Left renal pelvis (tissue), 4 donors: ENCODE data around the gene SYT1. TPM values are rescaled to one million over a fixed set of nuclear protein-coding genes. Genes with fewer than 3 reads are reported as not detected.

Experiments
- DNase-seq, 4 donors: peaks; one replicate each; pipeline ENCODE4 v3.0.0-alpha.2; 2013; ENCODE audit warnings: low read depth in 4 of 4, low spot score in 3 of 4
- polyA plus RNA-seq, 4 donors: library from polyadenylated mRNA; unstranded; fragments of 120-200 nt; gene quantifications; one replicate each; pipeline ENCODE4 v1.2.1, GENCODE V29; 2013; ENCODE audit not compliant: insufficient read length in 4 of 4

Gene SYT1
- polyA plus RNA-seq, 4 donors = 18.1 to 54.2 (median 26.3) TPM

- no peak for DNase-seq
Observed at GRCh38 chr12:79053394-79053793, 188.8 kb downstream of the SYT1 start.

- no peak for DNase-seq
Observed at GRCh38 chr12:79055926-79056674, 191.5 kb downstream of the SYT1 start.

GRCh38 chr12:79056775-79057174 is 192.2 kb downstream of the SYT1 start:
- DNase-seq = no peak

GRCh38 chr12:79057540-79057939 is 193.0 kb downstream of the SYT1 start:
- no peak for DNase-seq

GRCh38 chr12:79058342-79058741 is 193.8 kb downstream of the SYT1 start:
- DNase-seq = no peak

- DNase-seq = no peak
Observed at GRCh38 chr12:79059557-79059956, 195.0 kb downstream of the SYT1 start.

GRCh38 chr12:79063258-79063657 is 198.7 kb downstream of the SYT1 start:
- DNase-seq = no peak

GRCh38 chr12:79067977-79068376 is 203.4 kb downstream of the SYT1 start:
- DNase-seq = no peak

GRCh38 chr12:79069009-79069408 is 204.4 kb downstream of the SYT1 start:
- no peak for DNase-seq

GRCh38 chr12:79071498-79071897 is 206.9 kb downstream of the SYT1 start:
- DNase-seq = no peak

GRCh38 chr12:79073506-79073905 is 208.9 kb downstream of the SYT1 start:
- no peak for DNase-seq

GRCh38 chr12:79082595-79082994 is 218.0 kb downstream of the SYT1 start:
- no peak for DNase-seq

GRCh38 chr12:79083181-79083580 is 218.6 kb downstream of the SYT1 start:
- DNase-seq = no peak

GRCh38 chr12:79085106-79085682 is 220.6 kb downstream of the SYT1 start:
- no peak for DNase-seq

GRCh38 chr12:79086541-79087296 is 222.1 kb downstream of the SYT1 start:
- peak in 3 of 4 donors; percentile 16 to 20 (median 16) for DNase-seq

- DNase-seq = no peak
Observed at GRCh38 chr12:79098530-79098929, 234.0 kb downstream of the SYT1 start.

- DNase-seq = no peak
Observed at GRCh38 chr12:79108962-79109361, 244.4 kb downstream of the SYT1 start.

GRCh38 chr12:79114896-79115295 is 250.3 kb downstream of the SYT1 start:
- peak in 1 of 4 donors; percentile 17 for DNase-seq

- no peak for DNase-seq
Observed at GRCh38 chr12:79115743-79116142, 251.2 kb downstream of the SYT1 start.

GRCh38 chr12:79119796-79120195 is 255.2 kb downstream of the SYT1 start:
- DNase-seq = no peak

GRCh38 chr12:79121486-79121885 is 256.9 kb downstream of the SYT1 start:
- DNase-seq = no peak

- no peak for DNase-seq
Observed at GRCh38 chr12:79124385-79124784, 259.8 kb downstream of the SYT1 start.
